ENCODE measurements around the gene DBF4. TPM values are rescaled to one million over a fixed set of nuclear protein-coding genes. Genes with fewer than 3 reads are reported as not detected.

The DBF4 gene
- total and polyA plus RNA-seq, 2 of the 13 experiments (the other 11 are each of a cell fraction or from before 2014, with no cell fraction given) = 5.0 to 64.4 TPM

DNA sequence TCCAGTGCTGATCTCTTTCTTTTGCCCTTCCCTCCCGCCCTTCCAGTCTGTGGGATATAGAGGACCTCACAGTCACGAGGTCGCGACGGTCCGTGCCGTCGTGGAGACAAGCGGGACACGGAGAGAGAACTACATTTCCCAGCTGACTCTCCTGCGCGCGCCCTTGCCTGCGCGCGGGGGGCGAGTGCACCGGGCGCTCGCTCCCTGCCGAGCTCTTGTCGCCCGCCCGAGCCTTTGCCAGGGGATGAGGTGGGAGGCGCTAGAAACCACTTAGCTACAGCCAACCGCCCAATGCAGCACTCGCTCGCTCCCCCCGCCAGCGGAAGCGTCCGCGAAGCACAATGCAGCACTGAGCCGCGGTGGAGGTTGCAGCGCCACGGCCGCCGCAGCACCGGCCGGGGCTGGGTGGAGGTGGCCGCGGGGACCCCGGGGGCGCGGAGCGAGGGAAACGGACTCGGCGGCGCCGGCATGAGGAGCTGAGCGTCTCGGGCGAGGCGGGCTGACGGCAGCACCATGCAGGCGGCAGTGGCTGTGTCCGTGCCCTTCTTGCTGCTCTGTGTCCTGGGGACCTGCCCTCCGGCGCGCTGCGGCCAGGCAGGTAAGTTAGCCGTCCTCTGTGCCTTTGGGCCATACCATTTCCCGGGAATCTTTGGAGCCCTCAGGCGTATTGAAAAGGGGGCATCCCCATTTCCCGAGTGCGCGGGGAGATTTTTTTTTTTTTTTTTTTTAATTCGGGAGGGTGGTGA lies 57.8 kb downstream of the DBF4 start, which contains the start of gene ADAM22 (continued):
- TF ChIP-seq, protein P1, sequence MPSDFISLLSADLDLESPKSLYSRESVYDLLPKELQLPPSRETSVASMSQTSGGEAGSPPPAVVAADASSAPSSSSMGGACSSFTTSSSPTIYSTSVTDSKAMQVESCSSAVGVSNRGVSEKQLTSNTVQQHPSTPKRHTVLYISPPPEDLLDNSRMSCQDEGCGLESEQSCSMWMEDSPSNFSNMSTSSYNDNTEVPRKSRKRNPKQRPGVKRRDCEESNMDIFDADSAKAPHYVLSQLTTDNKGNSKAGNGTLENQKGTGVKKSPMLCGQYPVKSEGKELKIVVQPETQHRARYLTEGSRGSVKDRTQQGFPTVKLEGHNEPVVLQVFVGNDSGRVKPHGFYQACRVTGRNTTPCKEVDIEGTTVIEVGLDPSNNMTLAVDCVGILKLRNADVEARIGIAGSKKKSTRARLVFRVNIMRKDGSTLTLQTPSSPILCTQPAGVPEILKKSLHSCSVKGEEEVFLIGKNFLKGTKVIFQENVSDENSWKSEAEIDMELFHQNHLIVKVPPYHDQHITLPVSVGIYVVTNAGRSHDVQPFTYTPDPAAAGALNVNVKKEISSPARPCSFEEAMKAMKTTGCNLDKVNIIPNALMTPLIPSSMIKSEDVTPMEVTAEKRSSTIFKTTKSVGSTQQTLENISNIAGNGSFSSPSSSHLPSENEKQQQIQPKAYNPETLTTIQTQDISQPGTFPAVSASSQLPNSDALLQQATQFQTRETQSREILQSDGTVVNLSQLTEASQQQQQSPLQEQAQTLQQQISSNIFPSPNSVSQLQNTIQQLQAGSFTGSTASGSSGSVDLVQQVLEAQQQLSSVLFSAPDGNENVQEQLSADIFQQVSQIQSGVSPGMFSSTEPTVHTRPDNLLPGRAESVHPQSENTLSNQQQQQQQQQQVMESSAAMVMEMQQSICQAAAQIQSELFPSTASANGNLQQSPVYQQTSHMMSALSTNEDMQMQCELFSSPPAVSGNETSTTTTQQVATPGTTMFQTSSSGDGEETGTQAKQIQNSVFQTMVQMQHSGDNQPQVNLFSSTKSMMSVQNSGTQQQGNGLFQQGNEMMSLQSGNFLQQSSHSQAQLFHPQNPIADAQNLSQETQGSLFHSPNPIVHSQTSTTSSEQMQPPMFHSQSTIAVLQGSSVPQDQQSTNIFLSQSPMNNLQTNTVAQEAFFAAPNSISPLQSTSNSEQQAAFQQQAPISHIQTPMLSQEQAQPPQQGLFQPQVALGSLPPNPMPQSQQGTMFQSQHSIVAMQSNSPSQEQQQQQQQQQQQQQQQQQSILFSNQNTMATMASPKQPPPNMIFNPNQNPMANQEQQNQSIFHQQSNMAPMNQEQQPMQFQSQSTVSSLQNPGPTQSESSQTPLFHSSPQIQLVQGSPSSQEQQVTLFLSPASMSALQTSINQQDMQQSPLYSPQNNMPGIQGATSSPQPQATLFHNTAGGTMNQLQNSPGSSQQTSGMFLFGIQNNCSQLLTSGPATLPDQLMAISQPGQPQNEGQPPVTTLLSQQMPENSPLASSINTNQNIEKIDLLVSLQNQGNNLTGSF (CRISPR knock-in tag; IDR thresholded peaks at IDR 0.05) = 0 out of 2 replicates have a peak, but pooled peaks have one; percentile 36
- TF ChIP-seq, protein P2, sequence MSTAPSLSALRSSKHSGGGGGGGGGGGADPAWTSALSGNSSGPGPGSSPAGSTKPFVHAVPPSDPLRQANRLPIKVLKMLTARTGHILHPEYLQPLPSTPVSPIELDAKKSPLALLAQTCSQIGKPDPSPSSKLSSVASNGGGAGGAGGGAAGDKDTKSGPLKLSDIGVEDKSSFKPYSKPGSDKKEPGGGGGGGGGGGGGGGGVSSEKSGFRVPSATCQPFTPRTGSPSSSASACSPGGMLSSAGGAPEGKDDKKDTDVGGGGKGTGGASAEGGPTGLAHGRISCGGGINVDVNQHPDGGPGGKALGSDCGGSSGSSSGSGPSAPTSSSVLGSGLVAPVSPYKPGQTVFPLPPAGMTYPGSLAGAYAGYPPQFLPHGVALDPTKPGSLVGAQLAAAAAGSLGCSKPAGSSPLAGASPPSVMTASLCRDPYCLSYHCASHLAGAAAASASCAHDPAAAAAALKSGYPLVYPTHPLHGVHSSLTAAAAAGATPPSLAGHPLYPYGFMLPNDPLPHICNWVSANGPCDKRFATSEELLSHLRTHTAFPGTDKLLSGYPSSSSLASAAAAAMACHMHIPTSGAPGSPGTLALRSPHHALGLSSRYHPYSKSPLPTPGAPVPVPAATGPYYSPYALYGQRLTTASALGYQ (CRISPR knock-in tag; IDR thresholded peaks at IDR 0.05) = 0 out of 2 replicates have a peak, but pooled peaks have one; percentile 48
- TF ChIP-seq, protein P3, sequence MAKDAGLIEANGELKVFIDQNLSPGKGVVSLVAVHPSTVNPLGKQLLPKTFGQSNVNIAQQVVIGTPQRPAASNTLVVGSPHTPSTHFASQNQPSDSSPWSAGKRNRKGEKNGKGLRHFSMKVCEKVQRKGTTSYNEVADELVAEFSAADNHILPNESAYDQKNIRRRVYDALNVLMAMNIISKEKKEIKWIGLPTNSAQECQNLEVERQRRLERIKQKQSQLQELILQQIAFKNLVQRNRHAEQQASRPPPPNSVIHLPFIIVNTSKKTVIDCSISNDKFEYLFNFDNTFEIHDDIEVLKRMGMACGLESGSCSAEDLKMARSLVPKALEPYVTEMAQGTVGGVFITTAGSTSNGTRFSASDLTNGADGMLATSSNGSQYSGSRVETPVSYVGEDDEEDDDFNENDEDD (CRISPR knock-in tag; IDR thresholded peaks at IDR 0.05; ENCODE audit: borderline replicate concordance) = peak; percentile 78
- TF ChIP-seq, protein P4, sequence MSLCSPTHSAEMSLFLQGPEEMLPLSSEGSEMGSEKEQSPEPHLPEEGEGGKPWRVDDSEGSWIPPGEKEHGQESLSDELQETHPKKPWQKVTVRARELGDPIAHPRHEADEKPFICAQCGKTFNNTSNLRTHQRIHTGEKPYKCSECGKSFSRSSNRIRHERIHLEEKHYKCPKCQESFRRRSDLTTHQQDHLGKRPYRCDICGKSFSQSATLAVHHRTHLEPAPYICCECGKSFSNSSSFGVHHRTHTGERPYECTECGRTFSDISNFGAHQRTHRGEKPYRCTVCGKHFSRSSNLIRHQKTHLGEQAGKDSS (CRISPR knock-in tag; IDR thresholded peaks at IDR 0.05; ENCODE audit: borderline replicate concordance, low read depth) = peak; percentile 78
- TF ChIP-seq POLR2G (IDR thresholded peaks at IDR 0.05; ENCODE audit: low read depth, low read length) (peak; percentile 83), ZNF792 (CRISPR knock-in tag; IDR thresholded peaks at IDR 0.05) (peak; percentile 53; the same call in 1 of the 2 replicates), GPN1 (CRISPR knock-in tag; IDR thresholded peaks at IDR 0.05; ENCODE audit: borderline replicate concordance) (no peak), MEIS2 (CRISPR knock-in tag; IDR thresholded peaks at IDR 0.05) (peak; percentile 68; the same call in 1 of the 2 replicates), REXO4 (CRISPR knock-in tag; IDR thresholded peaks at IDR 0.05; ENCODE audit: borderline replicate concordance) (no peak), FOXJ3 (CRISPR knock-in tag; IDR thresholded peaks at IDR 0.05; ENCODE audit: borderline replicate concordance) (no peak), TOPORS (CRISPR knock-in tag; IDR thresholded peaks at IDR 0.05) (peak; percentile 20; the same call in 1 of the 2 replicates), KDM4B (CRISPR knock-in tag; IDR thresholded peaks at IDR 0.05) (peak; percentile 58; the same call in 1 of the 2 replicates), FIP1L1 (IDR thresholded peaks at IDR 0.05; ENCODE audit: borderline replicate concordance, insufficient read depth, low read depth, low read length) (no peak)
- TF ChIP-seq, protein P5, sequence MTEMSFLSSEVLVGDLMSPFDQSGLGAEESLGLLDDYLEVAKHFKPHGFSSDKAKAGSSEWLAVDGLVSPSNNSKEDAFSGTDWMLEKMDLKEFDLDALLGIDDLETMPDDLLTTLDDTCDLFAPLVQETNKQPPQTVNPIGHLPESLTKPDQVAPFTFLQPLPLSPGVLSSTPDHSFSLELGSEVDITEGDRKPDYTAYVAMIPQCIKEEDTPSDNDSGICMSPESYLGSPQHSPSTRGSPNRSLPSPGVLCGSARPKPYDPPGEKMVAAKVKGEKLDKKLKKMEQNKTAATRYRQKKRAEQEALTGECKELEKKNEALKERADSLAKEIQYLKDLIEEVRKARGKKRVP (CRISPR knock-in tag; IDR thresholded peaks at IDR 0.05) = peak in 1 of 2 experiments; percentile 72; a peak in 2 of 4 replicates
- TF ChIP-seq, protein P6, sequence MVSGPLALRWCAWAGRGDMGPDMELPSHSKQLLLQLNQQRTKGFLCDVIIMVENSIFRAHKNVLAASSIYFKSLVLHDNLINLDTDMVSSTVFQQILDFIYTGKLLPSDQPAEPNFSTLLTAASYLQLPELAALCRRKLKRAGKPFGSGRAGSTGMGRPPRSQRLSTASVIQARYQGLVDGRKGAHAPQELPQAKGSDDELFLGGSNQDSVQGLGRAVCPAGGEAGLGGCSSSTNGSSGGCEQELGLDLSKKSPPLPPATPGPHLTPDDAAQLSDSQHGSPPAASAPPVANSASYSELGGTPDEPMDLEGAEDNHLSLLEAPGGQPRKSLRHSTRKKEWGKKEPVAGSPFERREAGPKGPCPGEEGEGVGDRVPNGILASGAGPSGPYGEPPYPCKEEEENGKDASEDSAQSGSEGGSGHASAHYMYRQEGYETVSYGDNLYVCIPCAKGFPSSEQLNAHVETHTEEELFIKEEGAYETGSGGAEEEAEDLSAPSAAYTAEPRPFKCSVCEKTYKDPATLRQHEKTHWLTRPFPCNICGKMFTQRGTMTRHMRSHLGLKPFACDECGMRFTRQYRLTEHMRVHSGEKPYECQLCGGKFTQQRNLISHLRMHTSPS (CRISPR knock-in tag; IDR thresholded peaks at IDR 0.05; ENCODE audit: low read depth) = 0 out of 2 replicates have a peak, but pooled peaks have one; percentile 42
